Measurements from ENCODE around the gene STUB1.
"Not testable (repeated sequence)": the region's sequence is repeated elsewhere in the genome, so short reads cannot be mapped to it uniquely, and the experiment has no call there.

The STUB1 gene

DNA sequence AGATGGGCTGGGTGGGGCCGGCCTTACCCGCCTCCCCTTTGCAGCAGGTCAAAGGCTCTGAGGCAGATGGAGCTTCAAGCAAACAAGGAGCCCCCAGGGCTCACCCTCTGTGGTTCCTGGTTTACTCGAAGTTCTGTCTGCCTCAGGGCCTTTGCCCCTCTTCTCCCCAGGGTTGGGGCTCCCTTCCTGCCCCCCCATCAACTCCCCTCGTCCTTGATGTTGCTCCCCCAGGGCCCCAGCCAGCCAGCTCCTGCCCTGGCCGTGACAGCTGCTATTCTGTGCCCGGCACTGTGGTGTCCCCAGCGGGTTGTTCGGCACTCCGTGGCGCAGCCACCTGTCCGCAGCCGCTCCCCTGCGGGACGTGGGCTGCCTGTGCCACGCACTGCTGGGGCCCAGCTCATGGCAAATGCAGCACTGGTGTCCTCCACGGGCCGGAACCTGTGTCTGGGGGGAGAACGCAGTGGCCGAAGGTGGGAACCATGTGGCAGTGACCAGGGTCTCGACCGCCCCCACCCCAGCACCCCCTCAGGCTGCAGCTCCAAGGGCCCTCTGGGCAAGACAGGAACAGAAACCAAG is 30.4 kb downstream of the STUB1 start:
- CTCF ChIA-PET: interaction anchor here (0.8 to 6.7 kb wide), 3 partner anchors 10 to 74 kb away, joined by 3 to 94 read pairs (median 6); partner anchors contain the start of gene ANTKMT
- peaks cover 86% of the 10 kb centered on the region for H3K27me3 Mint-ChIP-seq
- no peak for DNase-seq
- H3K27ac Mint-ChIP-seq: no peak overlapping the region
- H3K36me3 Mint-ChIP-seq: no peaks in the 10 kb centered on the region
- no peak overlapping the region for H3K4me3 Mint-ChIP-seq
- no peaks in the 10 kb centered on the region for H3K9me3 Mint-ChIP-seq
- peaks cover 10% of the 10 kb centered on the region for H3K4me1 Mint-ChIP-seq

- CTCF ChIA-PET: interaction anchor here (1.5 to 6.7 kb wide), 2 partner anchors 70 to 74 kb away, joined by 3 to 94 read pairs; no protein-coding TSS in a partner anchor
- peaks cover 12% of the 10 kb centered on the region for H3K4me1 Mint-ChIP-seq
- H3K27me3 Mint-ChIP-seq: peaks cover 89% of the 10 kb centered on the region
- no peaks in the 10 kb centered on the region for H3K36me3 Mint-ChIP-seq
- H3K9me3 Mint-ChIP-seq: no peaks in the 10 kb centered on the region
- no peak overlapping the region for H3K4me3 Mint-ChIP-seq
- H3K27ac Mint-ChIP-seq: no peak overlapping the region
- no peak for DNase-seq
Observed at GRCh38 chr16:711084-711483, 30.9 kb downstream of the STUB1 start.

- Mint-ChIP-seq H3K36me3 (no peaks in the 10 kb centered on the region), H3K27ac (no peak overlapping the region), H3K4me1 (peaks cover 12% of the 10 kb centered on the region), H3K9me3 (no peaks in the 10 kb centered on the region), H3K27me3 (peaks cover 89% of the 10 kb centered on the region), H3K4me3 (no peak overlapping the region)
- CTCF ChIA-PET: interaction anchor here (0.6 to 6.7 kb wide), 17 partner anchors 8 to 391 kb away, joined by 3 to 94 read pairs (median 7); partner anchors contain the start of genes ANTKMT, CCDC78, CIAO3 and HAGHL
- peak; percentile 84 for DNase-seq
Observed at GRCh38 chr16:711548-712320, 31.5 kb downstream of the STUB1 start.

- DNase-seq: peak; percentile 69
- H3K36me3 Mint-ChIP-seq, H3K4me3 Mint-ChIP-seq, H3K9me3 Mint-ChIP-seq, H3K27ac Mint-ChIP-seq: not testable (repeated sequence)
- H3K4me1 Mint-ChIP-seq: peaks cover 12% of the 10 kb centered on the region
- peaks cover 89% of the 10 kb centered on the region for H3K27me3 Mint-ChIP-seq
- CTCF ChIA-PET: interaction anchor here (0.7 to 6.7 kb wide), 17 partner anchors 8 to 390 kb away, joined by 3 to 94 read pairs (median 7); partner anchors contain the start of genes ANTKMT, CCDC78, CIAO3 and HAGHL
Observed at GRCh38 chr16:712740-713250, 32.6 kb downstream of the STUB1 start.

DNA sequence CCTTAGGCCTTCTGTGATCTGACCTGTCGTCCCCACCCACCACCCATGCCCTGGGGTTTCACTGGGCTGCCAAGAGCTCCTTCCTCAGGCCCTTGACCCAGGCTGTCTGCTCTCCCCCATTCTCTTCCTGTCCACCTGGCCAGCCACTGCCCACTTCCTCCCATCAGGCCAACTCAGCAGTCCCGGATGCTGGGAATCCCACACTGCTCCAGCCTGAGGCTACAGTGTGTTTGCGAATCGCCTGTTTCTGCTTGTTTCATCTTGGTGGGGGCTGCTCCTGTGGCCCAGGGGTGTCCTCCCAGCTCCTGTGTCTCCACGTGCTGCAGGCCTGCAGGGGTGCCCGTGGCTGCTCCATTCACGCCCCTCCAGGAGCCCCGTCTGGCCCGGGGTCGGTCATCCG is 33.9 kb downstream of the STUB1 start:
- Mint-ChIP-seq H3K27ac (no peak overlapping the region), H3K4me3 (no peak overlapping the region), H3K27me3 (peaks cover 89% of the 10 kb centered on the region)

GRCh38 chr16:714558-715476 is 34.6 kb downstream of the STUB1 start, which contains the start of gene METRN:
Gene METRN, plus strand, starts transcription at chr16:715118. Its CDS starts 172 bp downstream, at chr16:715290.
- Mint-ChIP-seq H3K27me3 (peaks cover 87% of the 10 kb centered on the region), H3K9me3 (no peaks in the 10 kb centered on the region), H3K27ac (no peak within 1 kb of the TSS), H3K36me3 (no peaks in the 10 kb centered on the region), H3K4me3 (peak within 1 kb of the TSS; percentile 61), H3K4me1 (peaks cover 19% of the 10 kb centered on the region)
- DNase-seq: peak; percentile 93
- CTCF ChIA-PET: interaction anchor here (1.0 to 6.7 kb wide), 5 partner anchors 11 to 70 kb away, joined by 3 to 94 read pairs (median 4); partner anchors contain the start of gene CCDC78

More for the DNA sequence above, 33.9 kb downstream of the STUB1 start:
- CTCF ChIA-PET: interaction anchor here (1.0 to 6.7 kb wide), 7 partner anchors 12 to 71 kb away, joined by 3 to 94 read pairs (median 10); partner anchors contain the start of gene CIAO3
- Mint-ChIP-seq H3K9me3 (no peaks in the 10 kb centered on the region), H3K36me3 (no peaks in the 10 kb centered on the region), H3K4me1 (peaks cover 12% of the 10 kb centered on the region)
- DNase-seq: no peak

DNA sequence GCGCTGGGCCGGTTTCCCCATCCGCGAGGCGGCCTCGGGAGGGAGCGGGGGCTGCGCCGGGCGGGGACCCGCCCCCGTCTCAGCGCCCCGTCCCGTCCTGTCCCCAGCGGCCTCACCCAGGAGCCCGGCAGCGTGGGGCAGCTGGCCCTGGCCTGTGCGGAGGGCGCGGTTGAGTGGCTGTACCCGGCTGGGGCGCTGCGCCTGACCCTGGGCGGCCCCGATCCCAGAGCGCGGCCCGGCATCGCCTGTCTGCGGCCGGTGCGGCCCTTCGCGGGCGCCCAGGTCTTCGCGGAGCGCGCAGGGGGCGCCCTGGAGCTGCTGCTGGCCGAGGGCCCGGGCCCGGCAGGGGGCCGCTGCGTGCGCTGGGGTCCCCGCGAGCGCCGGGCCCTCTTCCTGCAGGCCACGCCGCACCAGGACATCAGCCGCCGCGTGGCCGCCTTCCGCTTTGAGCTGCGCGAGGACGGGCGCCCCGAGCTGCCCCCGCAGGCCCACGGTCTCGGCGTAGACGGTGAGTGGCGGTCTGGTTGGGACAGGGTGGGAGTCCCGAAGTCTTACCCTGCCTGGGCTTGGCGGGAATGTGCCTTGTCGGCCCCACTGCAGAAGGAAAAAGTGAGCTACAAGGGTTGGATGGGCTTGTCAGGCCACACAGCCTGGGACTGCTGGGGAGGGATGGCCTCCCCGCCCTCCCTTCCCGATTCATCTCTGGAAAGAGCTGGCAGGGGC is 35.4 kb downstream of the STUB1 start:
- Mint-ChIP-seq H3K27me3 (peaks cover 87% of the 10 kb centered on the region), H3K36me3 (no peaks in the 10 kb centered on the region), H3K27ac (no peak overlapping the region), H3K4me3 (peak overlapping the region; percentile 61), H3K4me1 (peaks cover 27% of the 10 kb centered on the region), H3K9me3 (no peaks in the 10 kb centered on the region)
- CTCF ChIA-PET: interaction anchor here (0.9 to 6.7 kb wide), 7 partner anchors 9 to 69 kb away, joined by 3 to 94 read pairs (median 4); partner anchors contain the start of gene CCDC78
- peak; percentile 40 for DNase-seq

DNA sequence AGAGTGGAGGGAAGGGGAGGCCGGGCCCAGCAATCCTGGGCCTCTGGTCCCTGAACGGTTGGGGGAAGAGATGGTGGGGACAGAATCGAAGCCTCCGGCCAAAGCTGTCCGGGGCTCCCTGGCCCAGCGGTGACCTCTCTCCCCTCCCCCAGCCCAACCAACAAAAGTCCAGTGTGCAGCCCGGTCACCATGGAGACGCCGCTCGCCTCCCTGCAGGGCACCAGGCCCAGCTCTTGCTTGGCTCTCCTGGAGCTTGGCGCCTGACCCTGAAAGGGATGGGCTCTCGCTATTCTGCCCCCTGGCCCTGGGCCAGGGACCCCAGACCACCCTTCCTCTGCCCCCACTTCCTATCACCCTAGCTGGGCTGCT is 36.0 kb downstream of the STUB1 start:
- CTCF ChIA-PET: interaction anchor here (0.9 to 1.7 kb wide), 4 partner anchors 9 to 23 kb away, joined by 3 to 6 read pairs (median 4); partner anchors contain the start of gene CCDC78
- H3K4me3 Mint-ChIP-seq: peak overlapping the region; percentile 61
- peaks cover 82% of the 10 kb centered on the region for H3K27me3 Mint-ChIP-seq
- no peaks in the 10 kb centered on the region for H3K9me3 Mint-ChIP-seq
- H3K27ac Mint-ChIP-seq: no peak overlapping the region
- no peak for DNase-seq
- H3K4me1 Mint-ChIP-seq: peaks cover 27% of the 10 kb centered on the region
- no peaks in the 10 kb centered on the region for H3K36me3 Mint-ChIP-seq

GRCh38 chr16:716768-717325 is 36.6 kb downstream of the STUB1 start:
- peaks cover 27% of the 10 kb centered on the region for H3K4me1 Mint-ChIP-seq
- no peaks in the 10 kb centered on the region for H3K36me3 Mint-ChIP-seq
- peaks cover 80% of the 10 kb centered on the region for H3K27me3 Mint-ChIP-seq
- H3K27ac Mint-ChIP-seq: no peak overlapping the region
- DNase-seq: no peak
- H3K9me3 Mint-ChIP-seq: no peaks in the 10 kb centered on the region
- CTCF ChIA-PET: interaction anchor here (0.9 kb wide), 1 partner anchor 19 kb away, joined by 3 read pairs; no protein-coding TSS in a partner anchor
- H3K4me3 Mint-ChIP-seq: no peak overlapping the region

GRCh38 chr16:717450-718245 is 37.4 kb downstream of the STUB1 start:
- no peaks in the 10 kb centered on the region for H3K36me3 Mint-ChIP-seq
- H3K27me3 Mint-ChIP-seq: peaks cover 83% of the 10 kb centered on the region
- no peak overlapping the region for H3K4me3 Mint-ChIP-seq
- CTCF ChIA-PET: no interaction called here
- H3K27ac Mint-ChIP-seq: no peak overlapping the region
- H3K4me1 Mint-ChIP-seq: peaks cover 29% of the 10 kb centered on the region
- no peak for DNase-seq
- no peaks in the 10 kb centered on the region for H3K9me3 Mint-ChIP-seq

DNA sequence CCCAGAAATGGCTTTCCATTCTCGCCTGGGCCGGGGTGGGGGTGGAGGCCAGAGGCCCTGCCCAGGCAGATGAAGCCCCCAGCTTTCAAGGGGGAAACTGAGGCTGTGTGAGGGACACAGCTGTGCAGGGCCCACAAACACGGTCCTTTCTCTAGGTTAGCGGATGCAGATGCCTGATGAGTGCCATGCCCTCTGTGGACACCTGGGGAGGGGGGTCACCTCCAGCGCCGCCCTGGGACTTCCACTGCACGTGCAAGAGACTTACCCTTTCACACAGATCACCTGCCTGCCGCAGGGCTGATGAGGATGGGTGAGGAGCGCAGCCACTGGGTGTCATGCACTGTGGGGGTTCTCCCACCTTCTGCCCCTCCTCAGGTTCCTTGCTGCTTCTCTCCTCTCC is 38.2 kb downstream of the STUB1 start:
- H3K27ac Mint-ChIP-seq: no peak overlapping the region
- no peak for DNase-seq
- CTCF ChIA-PET: interaction anchor here (1.0 kb wide), 1 partner anchor 23 kb away, joined by 4 read pairs; no protein-coding TSS in a partner anchor

GRCh38 chr16:718922-719321 is 38.7 kb downstream of the STUB1 start:
- H3K4me1 Mint-ChIP-seq: peaks cover 27% of the 10 kb centered on the region
- peak overlapping the region; percentile 10 for H3K4me3 Mint-ChIP-seq
- H3K36me3 Mint-ChIP-seq: no peaks in the 10 kb centered on the region
- H3K27ac Mint-ChIP-seq: no peak overlapping the region
- H3K9me3 Mint-ChIP-seq: no peaks in the 10 kb centered on the region
- CTCF ChIA-PET: interaction anchor here (1.0 to 1.7 kb wide), 4 partner anchors 16 to 68 kb away, joined by 3 to 6 read pairs (median 4); no protein-coding TSS in a partner anchor
- H3K27me3 Mint-ChIP-seq: peaks cover 75% of the 10 kb centered on the region
- no peak for DNase-seq

More for the DNA sequence above, 38.2 kb downstream of the STUB1 start:
- H3K4me1 Mint-ChIP-seq: peaks cover 28% of the 10 kb centered on the region
- no peaks in the 10 kb centered on the region for H3K9me3 Mint-ChIP-seq
- peaks cover 80% of the 10 kb centered on the region for H3K27me3 Mint-ChIP-seq
- H3K4me3 Mint-ChIP-seq: no peak overlapping the region
- no peaks in the 10 kb centered on the region for H3K36me3 Mint-ChIP-seq
